Measurements from ENCODE around the gene QPRT.

- TF ChIP-seq, protein P1, sequence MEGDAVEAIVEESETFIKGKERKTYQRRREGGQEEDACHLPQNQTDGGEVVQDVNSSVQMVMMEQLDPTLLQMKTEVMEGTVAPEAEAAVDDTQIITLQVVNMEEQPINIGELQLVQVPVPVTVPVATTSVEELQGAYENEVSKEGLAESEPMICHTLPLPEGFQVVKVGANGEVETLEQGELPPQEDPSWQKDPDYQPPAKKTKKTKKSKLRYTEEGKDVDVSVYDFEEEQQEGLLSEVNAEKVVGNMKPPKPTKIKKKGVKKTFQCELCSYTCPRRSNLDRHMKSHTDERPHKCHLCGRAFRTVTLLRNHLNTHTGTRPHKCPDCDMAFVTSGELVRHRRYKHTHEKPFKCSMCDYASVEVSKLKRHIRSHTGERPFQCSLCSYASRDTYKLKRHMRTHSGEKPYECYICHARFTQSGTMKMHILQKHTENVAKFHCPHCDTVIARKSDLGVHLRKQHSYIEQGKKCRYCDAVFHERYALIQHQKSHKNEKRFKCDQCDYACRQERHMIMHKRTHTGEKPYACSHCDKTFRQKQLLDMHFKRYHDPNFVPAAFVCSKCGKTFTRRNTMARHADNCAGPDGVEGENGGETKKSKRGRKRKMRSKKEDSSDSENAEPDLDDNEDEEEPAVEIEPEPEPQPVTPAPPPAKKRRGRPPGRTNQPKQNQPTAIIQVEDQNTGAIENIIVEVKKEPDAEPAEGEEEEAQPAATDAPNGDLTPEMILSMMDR (IDR thresholded peaks at IDR 0.05; ENCODE audit: insufficient read depth, low read depth, low read length), result no peak
- TF ChIP-seq EZH2 (IDR thresholded peaks at IDR 0.05; ENCODE audit: insufficient read depth, low read length), result no peak
Measured at GRCh38 chr16:29708917-29709600, 30.1 kb downstream of the QPRT start.
